IMR-90 (cell line): ENCODE data around the gene TTI1.

Experiments used
- POLR2A ChIP-seq: IDR thresholded peaks from 2 replicates; pipeline ENCODE4 v1.6.1; 2012; ENCODE audit warnings: mild to moderate bottlenecking, low read depth, low read length
- RFX5 ChIP-seq: IDR thresholded peaks from 2 replicates; pipeline ENCODE4 v1.8.0; 2012; ENCODE audit warnings: low read depth, mild to moderate bottlenecking, low read length, moderate library complexity
- TF ChIP-seq, protein P1 (sequence below): conservative IDR thresholded peaks from 2 replicates; pipeline ENCODE4 v1.5.1; 2012; ENCODE audit warnings: mild to moderate bottlenecking, low read depth, low read length, improper control_type of control experiment

DNA sequence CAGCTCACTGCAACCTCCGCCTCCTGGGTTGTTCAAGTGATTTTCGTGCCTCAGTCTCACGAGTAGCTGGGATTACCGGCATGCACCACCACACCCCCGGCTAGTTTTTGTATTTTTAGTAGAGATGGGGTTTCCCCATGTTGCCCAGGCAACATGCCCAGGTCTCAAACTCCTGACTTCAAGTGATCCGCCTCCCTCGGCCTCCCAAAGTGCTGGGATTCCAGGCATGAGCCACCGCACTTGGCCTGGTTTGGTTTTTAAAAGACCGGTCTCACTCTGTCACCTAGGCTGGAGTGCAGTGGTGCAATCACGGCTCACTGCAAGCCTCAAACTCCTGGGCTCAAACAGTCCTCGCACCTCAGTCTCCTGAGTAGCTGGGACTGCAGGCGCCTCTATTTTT, 90.2 kb downstream of the TTI1 start:
- TF ChIP-seq, protein P1, sequence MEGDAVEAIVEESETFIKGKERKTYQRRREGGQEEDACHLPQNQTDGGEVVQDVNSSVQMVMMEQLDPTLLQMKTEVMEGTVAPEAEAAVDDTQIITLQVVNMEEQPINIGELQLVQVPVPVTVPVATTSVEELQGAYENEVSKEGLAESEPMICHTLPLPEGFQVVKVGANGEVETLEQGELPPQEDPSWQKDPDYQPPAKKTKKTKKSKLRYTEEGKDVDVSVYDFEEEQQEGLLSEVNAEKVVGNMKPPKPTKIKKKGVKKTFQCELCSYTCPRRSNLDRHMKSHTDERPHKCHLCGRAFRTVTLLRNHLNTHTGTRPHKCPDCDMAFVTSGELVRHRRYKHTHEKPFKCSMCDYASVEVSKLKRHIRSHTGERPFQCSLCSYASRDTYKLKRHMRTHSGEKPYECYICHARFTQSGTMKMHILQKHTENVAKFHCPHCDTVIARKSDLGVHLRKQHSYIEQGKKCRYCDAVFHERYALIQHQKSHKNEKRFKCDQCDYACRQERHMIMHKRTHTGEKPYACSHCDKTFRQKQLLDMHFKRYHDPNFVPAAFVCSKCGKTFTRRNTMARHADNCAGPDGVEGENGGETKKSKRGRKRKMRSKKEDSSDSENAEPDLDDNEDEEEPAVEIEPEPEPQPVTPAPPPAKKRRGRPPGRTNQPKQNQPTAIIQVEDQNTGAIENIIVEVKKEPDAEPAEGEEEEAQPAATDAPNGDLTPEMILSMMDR: no peak
- TF ChIP-seq RFX5 (no peak), POLR2A (no peak)
